GM03348 (cell line): ENCODE results near the gene MSANTD1.
A peak's percentile ranks its signal among the peaks of the same experiment; 100 is the strongest.

Source experiments
- DNase-seq: peaks from one replicate; pipeline ENCODE4 v3.0.0; 2012; ENCODE audit warnings: low spot score

The MSANTD1 gene

DNA sequence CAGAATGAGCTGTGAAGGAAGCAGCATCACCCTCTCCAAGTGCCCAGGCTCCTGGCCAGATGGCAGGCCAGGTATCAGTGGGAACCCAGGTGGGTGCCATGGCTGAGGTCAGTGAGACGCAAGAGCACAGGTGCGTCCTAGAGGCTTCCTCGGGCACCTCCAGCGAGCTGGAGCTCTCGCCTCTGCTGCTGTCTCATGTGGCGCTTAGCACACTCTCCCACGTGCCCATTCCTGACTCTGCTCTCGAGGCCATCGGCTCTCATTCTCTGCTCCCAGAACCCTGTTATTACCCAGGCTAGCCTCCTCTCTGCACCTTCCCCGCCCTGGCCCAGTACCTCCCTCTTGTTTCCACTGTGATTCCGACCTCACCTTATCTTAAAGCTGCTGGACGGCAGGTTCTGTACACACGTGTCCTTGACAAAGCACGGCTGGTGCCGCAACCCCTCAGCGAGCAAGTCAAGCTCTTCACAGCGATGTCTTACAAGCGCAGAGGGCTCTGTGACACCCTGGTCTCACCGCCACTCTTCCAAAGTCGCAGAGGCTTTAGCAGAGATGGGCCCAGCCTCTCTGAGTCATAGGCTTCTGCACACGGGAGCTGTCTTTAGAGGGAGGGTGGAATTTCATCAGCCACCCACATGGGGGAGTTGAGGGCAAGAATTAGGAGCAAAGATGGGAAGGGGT lies 15.4 kb upstream of the MSANTD1 start:
- DNase-seq: no peak

DNA sequence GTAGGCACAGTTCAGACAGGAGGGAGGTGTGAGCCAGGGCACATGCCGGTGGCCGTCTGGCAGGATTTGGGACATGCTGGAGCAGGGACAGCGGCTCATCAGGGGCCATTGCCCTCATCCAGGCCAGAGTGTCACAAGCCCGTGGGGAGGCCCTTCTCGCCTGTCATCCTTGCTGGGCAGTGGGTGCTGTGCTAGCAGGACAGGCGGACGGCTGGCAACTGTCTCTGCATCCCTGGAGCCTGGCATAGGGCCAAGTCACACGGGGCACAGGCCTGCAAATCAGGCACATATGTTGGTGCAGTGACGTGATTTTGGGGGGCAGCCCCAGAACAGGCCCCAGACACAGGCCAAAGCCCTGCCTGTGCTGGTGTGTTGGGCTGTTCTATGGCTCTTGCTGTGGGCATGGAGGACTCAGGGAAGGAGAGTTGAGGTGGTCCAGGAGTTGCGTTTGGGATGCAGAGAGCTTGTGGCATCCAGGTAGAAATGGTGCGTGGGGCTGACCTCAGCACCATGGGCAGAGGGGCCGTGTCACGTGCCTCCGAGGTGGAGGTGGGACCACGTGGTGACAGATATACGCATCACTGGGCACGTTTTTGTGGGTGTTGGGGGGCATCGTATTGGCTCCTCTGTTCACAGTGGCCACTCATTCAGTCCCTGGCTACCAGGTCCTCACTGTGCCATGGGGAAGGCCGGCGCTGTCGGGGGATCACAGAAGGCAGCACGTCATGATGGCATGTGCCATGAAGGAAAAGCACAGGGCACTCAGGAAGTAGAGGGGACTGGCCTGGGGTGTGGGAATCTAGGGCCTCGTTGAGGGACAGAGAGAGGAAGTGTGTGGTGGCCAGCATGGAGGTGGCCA lies 14.6 kb upstream of the MSANTD1 start:
- no peak for DNase-seq

DNA sequence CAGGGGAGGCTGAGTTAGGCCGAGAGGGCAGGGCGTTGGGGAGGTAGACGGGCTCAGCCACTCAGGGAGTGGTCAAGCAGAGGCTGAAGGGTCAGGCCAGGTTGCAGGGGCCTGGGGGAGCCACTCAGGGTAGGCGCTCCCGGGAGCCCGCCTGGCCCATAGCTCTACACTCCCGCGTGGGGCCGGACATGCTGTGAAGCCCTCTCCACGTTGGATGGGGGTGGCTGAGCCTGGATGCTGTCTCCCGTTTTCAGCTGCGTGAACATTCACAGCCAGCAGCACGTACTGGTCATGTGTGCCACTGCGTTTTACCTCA lies 14.0 kb upstream of the MSANTD1 start:
- DNase-seq: no peak

DNA sequence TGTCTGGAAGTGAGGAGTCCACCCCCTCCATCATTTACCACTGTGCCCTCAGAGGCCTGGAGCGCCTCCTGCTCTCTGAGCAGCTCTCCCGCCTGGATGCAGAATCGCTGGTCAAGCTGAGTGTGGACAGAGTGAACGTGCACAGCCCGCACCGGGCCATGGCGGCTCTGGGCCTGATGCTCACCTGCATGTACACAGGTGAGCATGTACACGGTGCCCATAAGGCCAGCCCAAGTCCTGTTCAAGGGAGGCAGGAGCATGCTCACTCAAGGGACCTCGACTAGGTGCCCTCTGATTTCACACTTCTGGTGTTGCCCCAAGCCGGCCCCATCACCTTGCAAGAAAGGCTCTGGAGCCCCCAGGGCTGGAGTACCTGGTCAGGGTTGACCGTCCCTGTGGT lies 13.4 kb upstream of the MSANTD1 start:
- DNase-seq: no peak

DNA sequence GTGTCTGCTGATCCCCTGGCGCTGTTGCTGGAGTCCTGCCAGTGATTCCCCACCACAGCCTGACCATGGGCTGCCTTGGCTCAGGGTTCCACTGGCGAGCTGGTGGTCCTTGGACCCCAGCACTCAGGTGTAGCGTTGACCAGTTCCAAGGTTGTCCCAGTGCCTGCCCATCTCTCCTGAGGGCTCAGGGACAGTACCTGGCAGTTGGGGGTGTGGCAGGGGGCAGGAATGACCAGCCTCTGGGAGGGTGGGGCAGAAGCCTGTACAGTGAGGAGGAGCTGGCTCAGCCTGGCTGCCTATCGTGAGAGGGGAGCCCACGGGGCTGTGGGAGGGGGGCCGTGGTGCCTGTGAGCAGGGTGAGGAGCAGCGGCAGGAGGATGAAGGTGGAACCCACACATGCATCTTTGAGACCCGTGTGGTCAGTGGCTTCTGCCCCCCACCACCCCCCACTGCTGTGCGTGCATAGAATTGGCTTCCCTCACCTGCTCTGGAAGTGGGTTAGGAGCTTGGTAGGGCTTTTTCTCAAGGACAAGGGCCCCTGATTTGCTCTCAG lies 12.6 kb upstream of the MSANTD1 start:
- no peak for DNase-seq

DNA sequence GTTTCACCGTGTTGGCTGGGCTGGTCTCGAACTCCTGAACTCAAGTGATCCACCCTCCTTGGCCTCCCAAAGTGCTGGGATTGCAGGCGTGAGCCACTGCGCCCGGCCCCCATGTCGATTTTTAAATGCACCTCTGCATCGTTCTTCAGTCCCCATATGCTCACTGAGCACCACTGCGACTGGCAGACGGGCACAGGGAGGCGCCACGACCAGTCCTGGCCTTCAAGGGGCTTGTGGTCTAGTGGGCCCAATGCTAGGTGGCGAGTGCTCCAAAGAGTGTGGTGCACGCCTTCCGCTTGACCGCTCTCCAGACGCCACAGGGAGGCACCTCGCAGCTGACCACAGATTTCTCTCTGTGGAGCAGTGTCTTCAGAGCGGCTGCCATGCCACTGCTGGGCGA lies 11.7 kb upstream of the MSANTD1 start:
- DNase-seq: no peak

DNA sequence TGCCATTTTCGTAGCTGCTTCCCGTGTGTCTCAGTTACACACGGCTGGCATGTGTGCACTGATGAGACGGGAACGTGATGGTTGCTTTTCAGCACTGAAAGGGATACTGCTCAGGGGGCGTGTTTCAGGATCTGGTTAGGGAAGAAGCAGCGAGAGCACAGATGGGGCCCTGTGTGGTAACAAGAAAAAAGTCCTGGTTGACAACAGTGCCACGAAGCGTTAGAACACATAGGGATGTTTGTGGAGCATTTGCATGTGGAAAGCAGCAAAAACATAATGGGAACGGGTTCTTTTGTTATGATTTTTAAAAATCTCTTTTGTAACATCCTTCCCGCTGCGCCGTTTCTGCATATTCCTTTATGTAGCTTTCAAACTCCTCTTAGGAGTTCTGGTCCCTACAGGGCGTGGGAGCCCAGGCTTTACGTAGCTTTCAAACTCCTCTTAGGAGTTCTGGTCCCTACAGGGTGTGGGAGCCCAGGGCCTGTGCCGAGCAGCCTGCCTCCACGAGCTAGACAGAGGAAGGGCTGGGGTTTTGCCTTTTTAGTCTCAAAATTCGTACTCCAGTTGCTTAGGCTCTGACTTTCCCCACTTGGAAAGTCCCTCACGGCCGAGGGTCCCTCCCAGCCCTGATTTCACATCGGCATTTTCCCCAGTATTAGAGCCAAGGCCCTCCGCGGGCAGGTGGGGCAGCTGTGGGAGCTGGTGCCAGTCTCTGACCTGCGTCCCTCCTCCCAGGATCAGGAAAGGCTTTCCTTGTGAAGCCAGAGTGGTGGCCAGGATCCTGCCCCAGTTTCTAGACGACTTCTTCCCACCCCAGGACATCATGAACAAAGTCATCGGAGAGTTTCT lies 11.0 kb upstream of the MSANTD1 start:
- DNase-seq: no peak

DNA sequence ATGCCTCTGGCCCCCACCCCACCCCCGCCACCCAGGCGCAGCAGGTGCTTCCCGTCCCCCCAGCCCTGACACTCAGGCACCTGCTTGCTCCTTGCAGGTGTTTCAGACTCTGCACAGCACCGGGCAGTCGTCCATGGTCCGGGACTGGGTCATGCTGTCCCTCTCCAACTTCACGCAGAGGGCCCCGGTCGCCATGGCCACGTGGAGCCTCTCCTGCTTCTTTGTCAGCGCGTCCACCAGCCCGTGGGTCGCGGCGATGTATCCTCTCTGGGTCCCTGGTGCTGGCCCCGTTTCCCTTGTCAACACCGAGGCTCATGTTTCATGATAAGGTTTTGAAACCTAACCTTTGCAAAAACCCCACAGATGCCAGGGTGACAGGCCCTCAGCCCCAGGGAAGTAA lies 10.2 kb upstream of the MSANTD1 start:
- DNase-seq: no peak

DNA sequence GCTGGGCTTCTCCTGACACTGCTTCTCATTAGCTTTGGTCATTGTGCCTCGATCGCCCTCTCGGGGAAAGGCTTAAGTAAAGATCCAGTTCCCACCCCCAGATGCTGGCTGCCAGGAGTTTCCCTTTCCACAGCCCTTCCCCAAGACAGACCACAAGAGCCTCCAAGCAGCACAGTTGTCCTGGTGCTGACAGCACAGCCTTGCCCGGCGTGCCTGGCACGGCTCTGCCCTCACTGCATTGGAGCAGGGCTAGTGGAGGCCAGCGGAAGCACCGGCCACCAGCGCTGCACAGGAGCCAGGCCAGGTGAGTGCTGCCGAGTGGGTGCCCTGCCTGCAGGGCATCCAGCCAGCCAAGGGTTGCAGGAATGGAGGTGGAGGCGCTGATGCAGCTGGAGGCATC lies 9.7 kb upstream of the MSANTD1 start:
- no peak for DNase-seq

DNA sequence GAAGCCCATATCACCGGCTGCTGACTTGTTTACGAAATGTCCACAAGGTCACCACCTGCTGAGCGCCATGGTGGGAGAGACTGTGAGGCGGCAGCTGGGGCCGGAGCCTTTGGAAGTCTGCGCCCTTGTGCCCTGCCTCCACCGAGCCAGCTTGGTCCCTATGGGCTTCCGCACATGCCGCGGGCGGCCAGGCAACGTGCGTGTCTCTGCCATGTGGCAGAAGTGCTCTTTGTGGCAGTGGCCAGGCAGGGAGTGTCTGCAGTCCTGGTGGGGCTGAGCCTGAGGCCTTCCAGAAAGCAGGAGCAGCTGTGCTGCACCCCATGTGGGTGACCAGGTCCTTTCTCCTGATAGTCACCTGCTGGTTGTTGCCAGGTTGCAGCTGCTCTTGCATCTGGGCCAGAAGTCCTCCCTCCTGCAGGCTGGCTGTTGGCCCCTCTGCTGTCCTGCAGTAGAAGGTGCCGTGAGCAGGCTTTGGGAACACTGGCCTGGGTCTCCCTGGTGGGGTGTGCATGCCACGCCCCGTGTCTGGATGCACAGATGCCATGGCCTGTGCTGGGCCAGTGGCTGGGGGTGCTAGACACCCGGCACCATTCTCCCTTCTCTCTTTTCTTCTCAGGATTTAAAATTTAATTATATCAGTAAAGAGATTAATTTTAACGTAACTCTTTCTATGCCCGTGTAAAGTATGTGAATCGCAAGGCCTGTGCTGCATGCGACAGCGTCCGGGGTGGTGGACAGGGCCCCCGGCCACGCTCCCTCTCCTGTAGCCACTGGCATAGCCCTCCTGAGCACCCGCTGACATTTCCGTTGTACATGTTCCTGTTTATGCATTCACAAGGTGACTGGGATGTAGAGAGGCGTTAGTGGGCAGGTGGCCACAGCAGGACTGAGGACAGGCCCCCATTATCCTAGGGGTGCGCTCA lies 8.7 kb upstream of the MSANTD1 start:
- no peak for DNase-seq

DNA sequence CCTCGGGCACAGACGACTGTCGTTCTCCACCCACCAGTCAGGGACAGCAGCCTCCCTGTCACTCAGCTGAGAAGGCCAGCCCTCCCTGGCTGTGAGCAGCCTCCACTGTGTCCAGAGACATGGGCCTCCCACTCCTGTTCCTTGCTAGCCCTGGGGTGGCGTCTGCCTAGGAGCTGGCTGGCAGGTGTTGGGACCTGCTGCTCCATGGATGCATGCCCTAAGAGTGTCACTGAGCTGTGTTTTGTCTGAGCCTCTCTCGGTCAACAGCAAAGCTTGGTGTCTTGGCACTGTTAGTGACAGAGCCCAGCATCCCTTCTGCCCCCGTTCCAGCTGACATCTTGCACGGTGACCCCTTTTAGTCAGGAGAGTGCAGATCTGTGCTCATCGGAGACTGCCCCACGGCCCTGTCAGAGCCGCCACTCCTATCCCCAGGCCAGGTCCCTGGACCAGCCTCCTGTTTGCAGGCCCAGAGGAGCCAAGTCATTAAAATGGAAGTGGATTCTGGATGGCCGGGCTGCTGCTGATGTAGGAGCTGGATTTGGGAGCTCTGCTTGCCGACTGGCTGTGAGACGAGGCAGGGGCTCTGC lies 7.9 kb upstream of the MSANTD1 start:
- DNase-seq: no peak

DNA sequence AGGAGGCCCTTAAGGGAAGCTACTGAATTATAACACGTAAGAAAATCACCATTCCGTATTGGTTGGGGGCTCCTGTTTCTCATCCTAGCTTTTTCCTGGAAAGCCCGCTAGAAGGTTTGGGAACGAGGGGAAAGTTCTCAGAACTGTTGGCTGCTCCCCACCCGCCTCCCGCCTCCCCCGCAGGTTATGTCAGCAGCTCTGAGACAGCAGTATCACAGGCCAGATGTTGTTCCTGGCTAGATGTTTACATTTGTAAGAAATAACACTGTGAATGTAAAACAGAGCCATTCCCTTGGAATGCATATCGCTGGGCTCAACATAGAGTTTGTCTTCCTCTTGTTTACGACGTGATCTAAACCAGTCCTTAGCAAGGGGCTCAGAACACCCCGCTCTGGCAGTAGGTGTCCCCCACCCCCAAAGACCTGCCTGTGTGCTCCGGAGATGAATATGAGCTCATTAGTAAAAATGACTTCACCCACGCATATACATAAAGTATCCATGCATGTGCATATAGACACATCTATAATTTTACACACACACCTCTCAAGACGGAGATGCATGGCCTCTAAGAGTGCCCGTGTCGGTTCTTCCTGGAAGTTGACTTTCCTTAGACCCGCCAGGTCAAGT lies 6.9 kb upstream of the MSANTD1 start:
- DNase-seq: peak; percentile 70

DNA sequence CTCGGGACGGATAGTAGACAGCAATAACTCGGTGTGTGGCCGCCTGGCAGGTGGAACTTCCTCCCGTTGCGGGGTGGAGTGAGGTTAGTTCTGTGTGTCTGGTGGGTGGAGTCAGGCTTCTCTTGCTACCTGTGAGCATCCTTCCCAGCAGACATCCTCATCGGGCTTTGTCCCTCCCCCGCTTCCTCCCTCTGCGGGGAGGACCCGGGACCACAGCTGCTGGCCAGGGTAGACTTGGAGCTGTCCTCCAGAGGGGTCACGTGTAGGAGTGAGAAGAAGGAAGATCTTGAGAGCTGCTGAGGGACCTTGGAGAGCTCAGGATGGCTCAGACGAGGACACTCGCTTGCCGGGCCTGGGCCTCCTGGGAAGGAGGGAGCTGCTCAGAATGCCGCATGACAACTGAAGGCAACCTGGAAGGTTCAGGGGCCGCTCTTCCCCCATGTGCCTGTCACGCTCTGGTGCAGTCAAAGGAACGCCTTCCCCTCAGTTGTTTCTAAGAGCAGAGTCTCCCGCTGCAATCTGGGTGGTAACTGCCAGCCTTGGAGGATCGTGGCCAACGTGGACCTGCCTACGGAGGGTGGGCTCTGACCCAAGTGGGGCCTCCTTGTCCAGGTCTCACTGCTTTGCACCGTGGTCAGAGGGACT lies 5.7 kb upstream of the MSANTD1 start:
- DNase-seq: no peak

DNA sequence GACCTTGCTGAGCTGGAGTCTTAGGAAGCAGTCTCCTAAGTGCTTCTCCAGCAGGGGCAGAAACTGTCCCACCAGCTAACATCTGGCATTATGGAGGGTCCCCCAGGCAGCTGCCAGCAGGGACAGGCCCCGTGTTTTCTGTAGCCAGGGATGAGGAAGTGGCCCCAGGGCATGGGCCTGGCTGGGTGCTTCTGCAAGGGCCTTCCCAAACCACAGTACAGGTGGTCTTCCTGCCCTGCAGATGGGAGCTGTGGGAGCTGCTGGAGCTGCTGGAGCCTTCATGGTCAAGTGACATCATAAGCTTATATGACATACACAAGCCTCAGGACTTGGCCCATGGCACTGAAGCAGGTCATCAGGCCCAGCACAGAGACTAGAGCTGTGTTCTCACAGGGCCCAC lies 5.0 kb upstream of the MSANTD1 start:
- DNase-seq: no peak

DNA sequence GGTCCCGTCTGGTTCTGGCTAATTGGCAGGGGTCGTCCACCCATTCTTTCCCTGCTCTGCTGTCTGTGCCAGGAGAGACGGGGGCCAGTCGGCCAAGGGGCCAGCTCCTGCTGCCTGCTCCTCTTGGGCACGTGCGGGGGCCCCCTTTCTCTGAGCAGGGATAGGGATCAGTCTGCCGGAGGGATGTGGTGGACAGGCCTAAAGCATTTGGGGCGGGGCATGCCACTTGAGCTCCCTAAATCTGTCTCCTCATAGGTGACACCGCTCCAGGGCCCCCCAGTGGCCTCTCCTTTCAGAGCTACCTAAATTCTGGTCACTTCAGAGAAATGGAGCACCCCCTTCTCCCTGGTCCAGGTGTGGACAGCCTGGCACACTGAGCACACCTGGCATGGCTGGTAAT lies 4.2 kb upstream of the MSANTD1 start:
- no peak for DNase-seq

DNA sequence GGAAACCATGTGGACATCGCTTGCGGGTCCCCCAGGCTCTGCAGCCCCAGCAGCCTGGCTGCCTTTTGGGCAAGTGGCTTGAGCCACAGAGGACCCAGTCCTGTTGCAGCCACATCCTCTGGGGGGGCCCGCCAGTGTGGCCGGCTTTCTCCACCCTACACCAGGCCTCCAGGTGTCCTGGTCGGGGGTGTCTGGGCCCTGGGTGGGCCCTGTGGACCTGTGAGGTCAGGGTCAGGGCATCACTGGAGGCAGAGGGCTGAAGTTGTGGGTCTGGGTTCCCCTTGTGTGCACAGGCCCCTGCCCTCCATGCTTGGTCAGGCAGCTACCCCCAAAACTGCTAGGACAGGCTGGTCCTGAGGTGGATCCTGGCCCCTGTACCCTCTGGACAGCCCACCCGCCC lies 3.3 kb upstream of the MSANTD1 start:
- no peak for DNase-seq

DNA sequence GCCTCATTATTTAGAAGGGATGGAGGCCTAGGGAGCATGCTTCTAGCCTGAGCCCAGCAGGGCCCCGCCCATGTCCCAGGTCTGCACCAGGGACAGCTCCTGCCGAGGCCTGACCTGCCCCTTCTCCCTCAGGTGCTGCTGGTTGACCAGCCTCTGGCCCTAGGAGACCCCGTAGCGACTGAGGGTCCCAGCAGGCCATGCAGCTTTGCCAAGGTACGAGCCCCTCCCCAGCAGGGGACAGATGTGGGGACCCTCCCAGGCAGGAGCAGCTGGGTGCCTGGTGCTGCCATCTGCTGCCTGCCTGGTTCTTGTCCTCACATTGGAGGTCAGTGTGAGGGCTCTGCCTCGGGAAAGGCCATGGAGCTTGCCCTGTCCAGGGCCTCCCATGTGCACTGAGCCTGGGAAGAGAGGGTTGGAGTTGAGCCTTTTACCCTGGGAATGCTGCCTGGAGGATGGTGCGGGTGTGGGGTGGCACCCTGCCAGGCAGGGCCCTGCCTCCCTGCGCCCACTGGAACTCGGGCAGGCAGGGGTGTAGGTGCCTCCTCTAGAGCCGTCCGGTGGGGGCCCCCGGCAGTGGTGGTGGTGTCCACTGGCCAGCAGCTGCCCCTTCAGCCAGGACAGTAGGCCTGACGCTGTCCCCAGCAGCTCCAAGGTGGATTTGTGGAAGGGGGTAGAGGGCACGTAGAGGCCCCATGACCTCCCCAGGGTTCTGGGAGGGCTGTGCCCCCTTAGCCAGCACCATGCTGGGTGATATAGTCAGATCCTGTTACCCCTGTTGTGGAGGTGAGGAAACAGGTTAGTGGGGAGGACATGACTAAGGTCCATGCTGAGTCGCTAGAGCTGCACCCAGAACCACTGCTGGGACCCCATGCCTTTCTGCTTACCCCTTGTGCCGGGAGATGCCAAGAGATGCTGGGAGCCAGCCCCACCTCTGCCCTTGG lies 2.2 kb upstream of the MSANTD1 start:
- no peak for DNase-seq

DNA sequence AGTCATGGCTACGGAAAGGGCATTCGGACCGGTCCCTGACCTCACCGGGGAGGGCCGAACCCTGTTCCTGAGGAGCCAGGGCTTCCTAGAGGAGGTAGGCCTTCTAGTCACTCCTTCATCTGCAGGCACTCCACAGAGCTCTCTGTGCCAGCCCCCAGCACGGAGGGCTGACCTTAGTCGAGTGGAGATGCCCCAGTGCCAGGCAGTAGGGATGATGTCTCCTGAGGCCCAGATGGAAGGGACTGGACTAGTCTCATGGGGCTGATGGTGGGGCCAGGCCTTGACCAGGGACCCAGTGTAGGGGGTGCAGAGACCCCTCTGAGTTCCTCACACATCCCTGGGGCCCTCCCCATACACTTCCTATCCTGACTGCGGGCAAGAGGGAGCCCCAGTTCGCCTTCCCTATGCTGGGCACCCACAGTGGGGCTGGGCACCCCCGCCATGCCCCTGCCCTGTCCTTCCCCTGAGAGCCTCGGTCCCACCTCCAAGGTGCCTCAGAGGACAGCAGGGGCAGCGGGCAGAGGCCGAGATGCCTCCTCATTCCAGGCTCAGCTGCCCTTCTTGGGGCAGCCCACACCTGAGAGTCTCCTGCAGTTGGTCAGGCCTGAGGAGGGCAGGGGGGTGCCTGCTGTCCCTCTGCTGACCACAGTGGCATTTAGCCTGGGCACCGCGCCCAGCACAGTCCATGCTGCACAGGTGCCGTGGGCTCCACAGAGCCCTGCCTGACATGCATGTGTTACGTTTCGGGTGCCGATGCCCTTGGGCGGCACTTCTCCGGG lies 1.4 kb upstream of the MSANTD1 start:
- no peak for DNase-seq
